Colonic mucosa (tissue), 4 donors: ENCODE results near the gene ST7. TPM values are rescaled to one million over a fixed set of nuclear protein-coding genes. Genes with fewer than 3 reads are reported as not detected.

Experiments used
- DNase-seq: peaks from one replicate; pipeline ENCODE4 v3.0.0-alpha.2; 2020
- H3K27ac ChIP-seq: fragments of 200-600 bp; one replicate; pipeline ENCODE4 v1.8.0; 2021
- H3K27me3 ChIP-seq: fragments of 200-600 bp; one replicate; pipeline ENCODE4 v1.8.0; 2021
- H3K36me3 ChIP-seq: fragments of 200-600 bp; one replicate; pipeline ENCODE4 v1.8.0; 2021
- H3K4me1 ChIP-seq: fragments of 200-600 bp; one replicate; pipeline ENCODE4 v1.8.0; 2021; ENCODE audit warnings: mild to moderate bottlenecking
- H3K4me3 ChIP-seq: fragments of 200-600 bp; one replicate; pipeline ENCODE4 v1.8.0; 2021
- H3K9ac ChIP-seq, 2 donors: one replicate each; pipeline ENCODE4 v1.7.0; 2013; ENCODE audit warnings: control low read depth in 2 of 2, low read depth in 2 of 2, low read length in 2 of 2
- H3K9me3 ChIP-seq: fragments of 200-600 bp; one replicate; pipeline ENCODE4 v1.8.0; 2021
- CTCF ChIP-seq: fragments of 200-600 bp; IDR thresholded peaks from one replicate; pipeline ENCODE4 v1.8.0; 2022; ENCODE audit warnings: antibody characterized with exemption, mild to moderate bottlenecking
- intact Hi-C: fragments of 100-400 bp; cut with DNase I; formaldehyde crosslinking; loops from one replicate; pipeline ENCODE4 v1.14.1; 2022
- total RNA-seq, 2 donors: library from RNA; stranded (reverse); fragmentation: NEBNext Ultra II Directional in 1 of 2; extraction: Animal tissue kit (Norgen Biotek cat#: 25700) in 1 of 2; gene quantifications; one replicate each; pipeline ENCODE4 v1.2.1, GENCODE V29; 2021
- donor health status: healthy.
- donor health status: DM: no; HTN: no; CAD: no.
- donor health status: DM: no; HTN: no; CAD: no.

Gene ST7
- total RNA-seq, 2 donors from 2014 or later: 10.6 to 12.2 TPM

- no peaks in the 10 kb centered on the region for H3K9me3 ChIP-seq
- no peaks in the 10 kb centered on the region for H3K36me3 ChIP-seq
- H3K4me1 ChIP-seq: no peaks in the 10 kb centered on the region
- no peak overlapping the region for H3K9ac ChIP-seq
- no peak overlapping the region for H3K4me3 ChIP-seq
- no peak for TF ChIP-seq CTCF
- H3K27ac ChIP-seq: no peak overlapping the region
- intact Hi-C loops: loop anchor here (10.0 kb wide), 1 partner anchor 46 kb away; no protein-coding TSS in a partner anchor
- H3K27me3 ChIP-seq: no peaks in the 10 kb centered on the region
- DNase-seq: no peak
Measured at GRCh38 chr7:116938678-116939077, 14.6 kb upstream of the ST7 start.

GRCh38 chr7:116940689-116941370 lies 12.5 kb upstream of the ST7 start:
- Histone ChIP-seq H3K4me3 (no peak overlapping the region), H3K36me3 (no peaks in the 10 kb centered on the region), H3K4me1 (no peaks in the 10 kb centered on the region), H3K27me3 (no peaks in the 10 kb centered on the region), H3K9ac (no peak overlapping the region), H3K9me3 (no peaks in the 10 kb centered on the region), H3K27ac (no peak overlapping the region)
- no peak for DNase-seq
- no peak for TF ChIP-seq CTCF
- intact Hi-C loops: no loop called here

GRCh38 chr7:116942504-116942903 lies 10.8 kb upstream of the ST7 start:
- Histone ChIP-seq H3K27me3 (no peaks in the 10 kb centered on the region), H3K9me3 (no peaks in the 10 kb centered on the region), H3K36me3 (no peaks in the 10 kb centered on the region), H3K4me1 (no peaks in the 10 kb centered on the region), H3K9ac (no peak overlapping the region), H3K27ac (no peak overlapping the region), H3K4me3 (no peak overlapping the region)
- intact Hi-C loops: no loop called here
- no peak for TF ChIP-seq CTCF
- DNase-seq: no peak

- H3K9ac ChIP-seq: no peak overlapping the region
- no peak for TF ChIP-seq CTCF
- intact Hi-C loops: no loop called here
- H3K27ac ChIP-seq: no peak overlapping the region
- no peak overlapping the region for H3K4me3 ChIP-seq
- H3K36me3 ChIP-seq: no peaks in the 10 kb centered on the region
- DNase-seq: no peak
- H3K27me3 ChIP-seq: no peaks in the 10 kb centered on the region
- H3K9me3 ChIP-seq: no peaks in the 10 kb centered on the region
- H3K4me1 ChIP-seq: no peaks in the 10 kb centered on the region
Measured at GRCh38 chr7:116948934-116949333, 4.4 kb upstream of the ST7 start.

GRCh38 chr7:116949941-116950801 lies 3.1 kb upstream of the ST7 start:
- no peak for DNase-seq
- Histone ChIP-seq H3K27ac (no peak overlapping the region), H3K36me3 (no peaks in the 10 kb centered on the region), H3K9ac (no peak overlapping the region), H3K4me3 (no peak overlapping the region), H3K27me3 (no peaks in the 10 kb centered on the region), H3K9me3 (no peaks in the 10 kb centered on the region), H3K4me1 (no peaks in the 10 kb centered on the region)
- no peak for TF ChIP-seq CTCF
- intact Hi-C loops: loop anchor here (10.0 kb wide), 1 partner anchor 85 kb away; the partner anchor contains the start of gene CAPZA2
